Measurements from ENCODE around the gene FNIP2. TPM values are rescaled to one million over a fixed set of nuclear protein-coding genes. Genes with fewer than 3 reads are reported as not detected.

Gene FNIP2
- total and polyA plus RNA-seq, 9 of the 15 experiments (the other 6 are each of a cell fraction or from before 2014, with no cell fraction given) = 1.7 to 15.5 (median 8.3) TPM

DNA sequence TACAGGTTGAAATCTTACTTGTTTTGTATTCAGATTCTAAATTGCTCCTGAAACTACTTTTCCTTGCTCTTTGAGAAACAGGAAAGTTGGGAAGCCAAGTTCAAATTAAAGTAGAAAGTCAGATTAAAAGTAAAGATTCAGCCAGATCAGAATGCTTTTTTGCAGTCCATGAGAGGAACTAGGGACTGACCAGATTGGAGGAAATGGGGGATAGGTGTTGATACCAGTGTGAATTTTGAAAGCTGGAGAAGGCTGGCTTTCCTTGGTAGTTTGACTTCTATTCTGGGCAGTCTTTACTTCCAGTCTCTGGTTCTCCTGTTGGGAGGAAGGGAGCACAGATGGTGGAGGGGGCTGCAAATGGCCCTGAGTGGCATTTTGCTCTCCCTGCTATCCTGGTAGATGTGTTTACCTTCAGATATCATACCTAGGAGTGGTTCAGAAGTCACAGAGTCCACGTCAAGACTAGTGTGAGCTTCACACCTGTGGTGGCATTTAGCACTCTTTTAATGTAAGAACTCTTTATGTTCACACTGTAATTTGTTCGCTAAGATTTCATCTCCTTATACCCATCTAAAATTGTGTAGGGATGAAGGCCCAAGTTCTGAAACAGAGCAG, 68.8 kb downstream of the FNIP2 start:
- Histone ChIP-seq H3K27me3 (ENCODE audit: control insufficient read depth in 2 of 2, insufficient read depth in 2 of 2, low read length in 2 of 2) (no peaks in the 10 kb centered on the region), H4K20me1 (replicated peaks; ENCODE audit: control insufficient read depth, insufficient read depth, low read length) (no peaks in the 10 kb centered on the region), H3K4me1 (replicated peaks in 1 of 2; ENCODE audit: control insufficient read depth in 2 of 2, insufficient read depth in 2 of 2, low read length in 2 of 2) (no peaks in the 10 kb centered on the region; a peak in 1 of 5 replicates), H3K4me2 (ENCODE audit: insufficient read depth, low read length) (no peak overlapping the region), H3K9ac (ENCODE audit: insufficient read depth in 1 of 2, low read depth in 2 of 2, low read length in 2 of 2) (no peak overlapping the region), H3K9me1 (ENCODE audit: control insufficient read depth, insufficient read depth, low read length) (no peaks in the 10 kb centered on the region), H2AFZ (ENCODE audit: low read depth, low read length) (no peak overlapping the region), H3K9me3 (replicated peaks; ENCODE audit: control insufficient read depth, insufficient read depth, low read depth, low read length) (no peaks in the 10 kb centered on the region), H3K79me2 (ENCODE audit: control insufficient read depth, insufficient read depth, low read length) (no peaks in the 10 kb centered on the region), H3K4me3 (no peak overlapping the region), H3K27ac (ENCODE audit: extremely low read depth, low read depth, low read length) (no peak overlapping the region), H3K36me3 (ENCODE audit: control insufficient read depth, insufficient read depth, low read length) (peaks cover 10% of the 10 kb centered on the region; the same call in 2 of the 3 replicates)
- TF ChIP-seq TBP (optimal IDR thresholded peaks at IDR 0.05; ENCODE audit: low read depth, low read length) (no peak), PCBP2 (IDR thresholded peaks at IDR 0.05; ENCODE audit: low read depth, low read length, poor library complexity, severe bottlenecking) (no peak), MTA3 (IDR thresholded peaks at IDR 0.05; ENCODE audit: borderline replicate concordance) (no peak), CBFA2T3 (IDR thresholded peaks at IDR 0.05) (no peak), ZNF354B (CRISPR knock-in tag; IDR thresholded peaks at IDR 0.05) (no peak), ZNF324 (CRISPR knock-in tag; IDR thresholded peaks at IDR 0.05) (no peak), MECOM (CRISPR knock-in tag; IDR thresholded peaks at IDR 0.05) (no peak), ZFP36 (IDR thresholded peaks at IDR 0.05; ENCODE audit: low read depth, low read length, partially characterized antibody) (no peak), C11orf30 (IDR thresholded peaks at IDR 0.05; ENCODE audit: low read depth) (no peak)
- TF ChIP-seq, protein P1, sequence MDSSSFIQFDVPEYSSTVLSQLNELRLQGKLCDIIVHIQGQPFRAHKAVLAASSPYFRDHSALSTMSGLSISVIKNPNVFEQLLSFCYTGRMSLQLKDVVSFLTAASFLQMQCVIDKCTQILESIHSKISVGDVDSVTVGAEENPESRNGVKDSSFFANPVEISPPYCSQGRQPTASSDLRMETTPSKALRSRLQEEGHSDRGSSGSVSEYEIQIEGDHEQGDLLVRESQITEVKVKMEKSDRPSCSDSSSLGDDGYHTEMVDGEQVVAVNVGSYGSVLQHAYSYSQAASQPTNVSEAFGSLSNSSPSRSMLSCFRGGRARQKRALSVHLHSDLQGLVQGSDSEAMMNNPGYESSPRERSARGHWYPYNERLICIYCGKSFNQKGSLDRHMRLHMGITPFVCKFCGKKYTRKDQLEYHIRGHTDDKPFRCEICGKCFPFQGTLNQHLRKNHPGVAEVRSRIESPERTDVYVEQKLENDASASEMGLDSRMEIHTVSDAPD (CRISPR knock-in tag; IDR thresholded peaks at IDR 0.05) = no peak
- TF ChIP-seq, protein P2, sequence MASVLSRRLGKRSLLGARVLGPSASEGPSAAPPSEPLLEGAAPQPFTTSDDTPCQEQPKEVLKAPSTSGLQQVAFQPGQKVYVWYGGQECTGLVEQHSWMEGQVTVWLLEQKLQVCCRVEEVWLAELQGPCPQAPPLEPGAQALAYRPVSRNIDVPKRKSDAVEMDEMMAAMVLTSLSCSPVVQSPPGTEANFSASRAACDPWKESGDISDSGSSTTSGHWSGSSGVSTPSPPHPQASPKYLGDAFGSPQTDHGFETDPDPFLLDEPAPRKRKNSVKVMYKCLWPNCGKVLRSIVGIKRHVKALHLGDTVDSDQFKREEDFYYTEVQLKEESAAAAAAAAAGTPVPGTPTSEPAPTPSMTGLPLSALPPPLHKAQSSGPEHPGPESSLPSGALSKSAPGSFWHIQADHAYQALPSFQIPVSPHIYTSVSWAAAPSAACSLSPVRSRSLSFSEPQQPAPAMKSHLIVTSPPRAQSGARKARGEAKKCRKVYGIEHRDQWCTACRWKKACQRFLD (CRISPR knock-in tag; IDR thresholded peaks at IDR 0.05) = no peak
- TF ChIP-seq, protein P3, sequence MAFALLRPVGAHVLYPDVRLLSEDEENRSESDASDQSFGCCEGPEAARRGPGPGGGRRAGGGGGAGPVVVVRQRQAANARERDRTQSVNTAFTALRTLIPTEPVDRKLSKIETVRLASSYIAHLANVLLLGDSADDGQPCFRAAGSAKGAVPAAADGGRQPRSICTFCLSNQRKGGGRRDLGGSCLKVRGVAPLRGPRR (CRISPR knock-in tag; IDR thresholded peaks at IDR 0.05) = no peak
- ChIA-PET CTCF (ENCODE audit: low intra/inter-chr PET ratio) (no interaction called here), POLR2A (no interaction called here)
- FAIRE-seq = no peak
- intact Hi-C loops (cut with micrococcal nuclease) (loop anchor here (5.0 kb wide), 1 partner anchor 50 kb away; no protein-coding TSS in a partner anchor), in situ Hi-C loops (cut with MboI) (no loop called here)
- no peak for DNase-seq (ENCODE audit: extremely low read depth in 1 of 4, low spot score in 3 of 4)
- BruUV-seq (replicated peaks) = no TSS peak
- WGBS (ENCODE audit: insufficient coverage, low coverage, missing lambda C conversion rate) = 74% methylated on average over 2 of the region's 2 CpGs
- no peak for ATAC-seq

Measured in K562 (cell line).